ENCODE data around the gene FRMD4A. TPM values are rescaled to one million over a fixed set of nuclear protein-coding genes. Genes with fewer than 3 reads are reported as not detected.

FRMD4A gene
- total RNA-seq, 2 experiments from 2014 or later, result 3.1 to 3.7 TPM

GRCh38 chr10:13877154-13877909 lies 453.4 kb downstream of the FRMD4A start:
- DNase-seq, result no peak
- no peaks in the 10 kb centered on the region for H3K9me3 ChIP-seq (ENCODE audit: control insufficient read depth in 1 of 2, insufficient read depth in 1 of 2, low read length in 2 of 2)
- no peak overlapping the region for H3K27ac ChIP-seq (ENCODE audit: low read depth in 1 of 2, low read length in 2 of 2)
- intact Hi-C loops (cut with DNase I, micrococcal nuclease), result no loop called here
- ChIA-PET CTCF (no interaction called here), POLR2A (no interaction called here)
- ATAC-seq (ENCODE audit: poor library complexity), result no peak
- TF ChIP-seq CTCF (IDR thresholded peaks at IDR 0.05), result no peak
- no peaks in the 10 kb centered on the region for H3K27me3 Mint-ChIP-seq
- no peaks in the 10 kb centered on the region for H3K9me3 Mint-ChIP-seq
- H3K27ac Mint-ChIP-seq, result no peak overlapping the region
- H3K27me3 ChIP-seq (ENCODE audit: control insufficient read depth in 1 of 2, insufficient read depth in 2 of 2, low read length in 2 of 2), result no peaks in the 10 kb centered on the region
- no peak overlapping the region for H3K4me3 ChIP-seq (ENCODE audit: low read length)
- no peaks in the 10 kb centered on the region for H3K36me3 ChIP-seq (ENCODE audit: insufficient read depth, low read length)
- peaks cover 18% of the 10 kb centered on the region for H3K4me1 Mint-ChIP-seq (ENCODE audit: low read depth)
- no peaks in the 10 kb centered on the region for H3K4me1 ChIP-seq (ENCODE audit: insufficient read depth, low read length)
- no peak overlapping the region for H3K4me3 Mint-ChIP-seq
- H3K36me3 Mint-ChIP-seq (ENCODE audit: low read depth), result no peaks in the 10 kb centered on the region

DNA sequence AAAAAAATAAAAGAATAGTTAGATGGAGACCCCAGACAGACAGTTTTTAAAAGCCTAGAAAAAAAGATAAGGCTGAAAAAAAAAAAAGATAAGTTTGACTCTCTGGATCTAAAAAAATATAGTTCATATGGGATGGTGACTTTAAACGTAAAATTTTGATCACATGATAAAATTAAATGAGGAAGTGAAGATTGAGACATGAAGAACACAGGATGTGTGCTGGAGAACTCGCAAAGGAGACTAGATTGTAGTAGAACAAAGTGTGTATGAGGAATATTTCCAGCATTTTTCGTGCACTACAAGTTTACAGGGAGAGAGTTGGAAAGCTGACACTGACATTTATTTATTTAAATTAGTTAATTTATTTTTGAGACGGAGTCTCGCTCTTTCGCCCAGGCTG lies 457.5 kb downstream of the FRMD4A start:
- no peaks in the 10 kb centered on the region for H3K4me1 ChIP-seq (ENCODE audit: insufficient read depth, low read length)
- H3K4me1 Mint-ChIP-seq (ENCODE audit: low read depth), result peaks cover 34% of the 10 kb centered on the region
- no peak overlapping the region for H3K27ac Mint-ChIP-seq
- no peaks in the 10 kb centered on the region for H3K36me3 Mint-ChIP-seq (ENCODE audit: low read depth)
- no peaks in the 10 kb centered on the region for H3K9me3 ChIP-seq (ENCODE audit: control insufficient read depth in 1 of 2, insufficient read depth in 1 of 2, low read length in 2 of 2)
- DNase-seq, result no peak
- H3K27me3 Mint-ChIP-seq, result no peaks in the 10 kb centered on the region
- no peaks in the 10 kb centered on the region for H3K27me3 ChIP-seq (ENCODE audit: control insufficient read depth in 1 of 2, insufficient read depth in 2 of 2, low read length in 2 of 2)
- no peak overlapping the region for H3K4me3 Mint-ChIP-seq
- no peaks in the 10 kb centered on the region for H3K9me3 Mint-ChIP-seq
- CTCF ChIA-PET, result no interaction called here
- TF ChIP-seq CTCF (IDR thresholded peaks at IDR 0.05), result no peak
- H3K27ac ChIP-seq (ENCODE audit: low read depth in 1 of 2, low read length in 2 of 2), result no peak overlapping the region
- POLR2A ChIA-PET, result no interaction called here
- no peaks in the 10 kb centered on the region for H3K36me3 ChIP-seq (ENCODE audit: insufficient read depth, low read length)
- intact Hi-C loops (cut with DNase I, micrococcal nuclease), result no loop called here
- no peak overlapping the region for H3K4me3 ChIP-seq (ENCODE audit: low read length)
- ATAC-seq (ENCODE audit: poor library complexity), result no peak

DNA sequence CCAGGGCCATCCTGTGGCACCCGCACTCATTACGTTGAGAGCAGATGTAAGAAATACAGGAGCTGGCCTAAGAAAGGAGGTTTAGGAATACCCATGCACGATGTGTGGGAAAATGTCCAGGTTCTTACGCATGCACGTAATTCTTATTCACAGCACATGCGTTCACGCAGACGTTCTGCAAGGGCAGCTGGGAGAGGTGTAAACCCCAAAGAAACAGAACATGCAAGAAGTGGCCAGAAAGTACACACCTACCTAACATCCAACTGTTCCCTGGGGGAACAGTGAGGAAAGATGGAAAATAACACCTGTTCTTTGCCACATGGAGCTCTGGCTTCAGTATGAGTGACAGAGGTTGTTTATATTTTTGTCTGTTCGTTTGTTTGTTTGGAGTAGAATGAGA lies 458.3 kb downstream of the FRMD4A start:
- Histone ChIP-seq H3K4me3 (ENCODE audit: low read length) (no peak overlapping the region), H3K9me3 (ENCODE audit: control insufficient read depth in 1 of 2, insufficient read depth in 1 of 2, low read length in 2 of 2) (no peaks in the 10 kb centered on the region), H3K27me3 (ENCODE audit: control insufficient read depth in 1 of 2, insufficient read depth in 2 of 2, low read length in 2 of 2) (no peaks in the 10 kb centered on the region), H3K36me3 (ENCODE audit: insufficient read depth, low read length) (no peaks in the 10 kb centered on the region), H3K27ac (ENCODE audit: low read depth in 1 of 2, low read length in 2 of 2) (no peak overlapping the region), H3K4me1 (ENCODE audit: insufficient read depth, low read length) (no peaks in the 10 kb centered on the region)
- TF ChIP-seq CTCF (IDR thresholded peaks at IDR 0.05), result no peak
- no peak for ATAC-seq (ENCODE audit: poor library complexity)
- no peak for DNase-seq
- Mint-ChIP-seq H3K4me3 (no peak overlapping the region), H3K4me1 (ENCODE audit: low read depth) (peaks cover 34% of the 10 kb centered on the region), H3K27me3 (no peaks in the 10 kb centered on the region), H3K27ac (no peak overlapping the region), H3K9me3 (no peaks in the 10 kb centered on the region), H3K36me3 (ENCODE audit: low read depth) (no peaks in the 10 kb centered on the region)
- intact Hi-C loops (cut with DNase I, micrococcal nuclease), result no loop called here
- CTCF ChIA-PET, result no interaction called here
- POLR2A ChIA-PET, result interaction anchor here (1.2 kb wide), 1 partner anchor 21 kb away, joined by 4 read pairs; no protein-coding TSS in a partner anchor
